ENCODE results near the gene NDEL1. TPM values are rescaled to one million over a fixed set of nuclear protein-coding genes. Genes with fewer than 3 reads are reported as not detected.

NDEL1 gene
- polyA plus RNA-seq, 3 donors: 29.8 to 58.3 (median 39.7) TPM

- TF ChIP-seq CTCF (IDR thresholded peaks at IDR 0.05): no peak
- Histone ChIP-seq H3K9me3 (replicated peaks in 1 of 2; ENCODE audit: control insufficient read depth in 1 of 2, insufficient read depth in 1 of 2, low read length in 2 of 2) (no peaks in the 10 kb centered on the region), H3K4me1 (ENCODE audit: control insufficient read depth in 1 of 2, insufficient read depth in 2 of 2, low read length in 2 of 2) (no peaks in the 10 kb centered on the region), H4K20me1 (ENCODE audit: insufficient read depth, low read length) (no peaks in the 10 kb centered on the region), H3K4me2 (replicated peaks; ENCODE audit: extremely low read depth, low read length, poor library complexity, severe bottlenecking) (no peak overlapping the region), H3K36me3 (replicated peaks in 1 of 2; ENCODE audit: control insufficient read depth in 1 of 2, insufficient read depth in 2 of 2, low read length in 2 of 2) (no peaks in the 10 kb centered on the region), H3K4me3 (replicated peaks in 1 of 3; ENCODE audit: low read depth in 2 of 3, low read length in 3 of 3) (no peak overlapping the region), H3K79me2 (ENCODE audit: insufficient read depth, low read length) (no peaks in the 10 kb centered on the region), H3K27ac (ENCODE audit: low read depth in 1 of 2, low read length in 2 of 2) (no peak overlapping the region), H3K9ac (ENCODE audit: insufficient read depth, low read length, poor library complexity, severe bottlenecking) (no peak overlapping the region), H3K27me3 (ENCODE audit: control insufficient read depth in 2 of 2, insufficient read depth in 2 of 2, low read length in 2 of 2) (no peaks in the 10 kb centered on the region), H2AFZ (ENCODE audit: insufficient read depth, low read depth, low read length, poor library complexity, severe bottlenecking) (no peak overlapping the region)
- Mint-ChIP-seq H3K4me3 (no peak overlapping the region), H3K27me3 (ENCODE audit: low read depth in 3 of 3) (peaks cover 0 to 1% (median 0%) of the 10 kb centered on the region in 3 donors), H3K27ac (no peak overlapping the region), H3K4me1 (no peaks in the 10 kb centered on the region), H3K36me3 (no peaks in the 10 kb centered on the region), H3K9me3 (peaks cover 0 to 3% (median 0%) of the 10 kb centered on the region in 7 donors)
- intact Hi-C loops (cut with micrococcal nuclease): no loop called here
- WGBS (ENCODE audit: insufficient coverage): 100% methylated on average over 7 of the region's 9 CpGs
- no peak for DNase-seq
Measured at GRCh38 chr17:8499171-8499570, 63.5 kb downstream of the NDEL1 start.

- H3K4me3 Mint-ChIP-seq: no peak overlapping the region
- no peaks in the 10 kb centered on the region for H3K27me3 ChIP-seq (ENCODE audit: control insufficient read depth in 2 of 2, insufficient read depth in 2 of 2, low read length in 2 of 2)
- H3K36me3 Mint-ChIP-seq: no peaks in the 10 kb centered on the region
- no peak overlapping the region for H3K4me2 ChIP-seq (replicated peaks; ENCODE audit: extremely low read depth, low read length, poor library complexity, severe bottlenecking)
- no peaks in the 10 kb centered on the region for H3K9me3 ChIP-seq (replicated peaks in 1 of 2; ENCODE audit: control insufficient read depth in 1 of 2, insufficient read depth in 1 of 2, low read length in 2 of 2)
- H3K27ac ChIP-seq (ENCODE audit: low read depth in 1 of 2, low read length in 2 of 2): no peak overlapping the region
- H3K9me3 Mint-ChIP-seq: peaks cover 0 to 3% (median 0%) of the 10 kb centered on the region in 7 donors
- no peak for TF ChIP-seq CTCF (IDR thresholded peaks at IDR 0.05)
- no peaks in the 10 kb centered on the region for H3K36me3 ChIP-seq (replicated peaks in 1 of 2; ENCODE audit: control insufficient read depth in 1 of 2, insufficient read depth in 2 of 2, low read length in 2 of 2)
- peaks cover 0 to 1% (median 0%) of the 10 kb centered on the region in 3 donors for H3K27me3 Mint-ChIP-seq (ENCODE audit: low read depth in 3 of 3)
- WGBS (ENCODE audit: insufficient coverage): 94% methylated on average over 4 of the region's 5 CpGs
- no peak overlapping the region for H2AFZ ChIP-seq (ENCODE audit: insufficient read depth, low read depth, low read length, poor library complexity, severe bottlenecking)
- intact Hi-C loops (cut with micrococcal nuclease): no loop called here
- H3K4me3 ChIP-seq (replicated peaks in 1 of 3; ENCODE audit: low read depth in 2 of 3, low read length in 3 of 3): no peak overlapping the region
- no peak overlapping the region for H3K9ac ChIP-seq (ENCODE audit: insufficient read depth, low read length, poor library complexity, severe bottlenecking)
- no peak overlapping the region for H3K27ac Mint-ChIP-seq
- DNase-seq: no peak
- H3K4me1 ChIP-seq (ENCODE audit: control insufficient read depth in 1 of 2, insufficient read depth in 2 of 2, low read length in 2 of 2): no peaks in the 10 kb centered on the region
- H4K20me1 ChIP-seq (ENCODE audit: insufficient read depth, low read length): no peaks in the 10 kb centered on the region
- H3K4me1 Mint-ChIP-seq: no peaks in the 10 kb centered on the region
- no peaks in the 10 kb centered on the region for H3K79me2 ChIP-seq (ENCODE audit: insufficient read depth, low read length)
Measured at GRCh38 chr17:8499614-8500013, 63.9 kb downstream of the NDEL1 start.
